GM10248 (cell line): ENCODE results near the gene KRT86.

Experiments used
- CTCF ChIA-PET: fragments of 300-600 bp; sonication (Branson Sonifier 250); formaldehyde crosslinking; extraction: SDS; loops from one replicate; lab custom pipeline; 2021; ENCODE audit warnings: antibody characterized with exemption; lab: Yijun Ruan, JAX
- POLR2A ChIA-PET: fragments of 350-650 bp; sonication (Branson Sonifier 250); formaldehyde crosslinking; extraction: SDS; loops from one replicate; lab custom pipeline; 2020; ENCODE audit warnings: antibody characterized with exemption; lab: Yijun Ruan, JAX
- DNase-seq: peaks from one replicate; pipeline ENCODE4 v3.0.0; 2012; ENCODE audit errors: extremely low spot score
- TF ChIP-seq, protein P1 (sequence below): IDR thresholded peaks from 2 replicates; pipeline ENCODE4 v1.5.1; 2012; ENCODE audit warnings: mild to moderate bottlenecking, low read depth; ENCODE audit errors: extremely low read depth, missing control alignments, control extremely low read depth

KRT86 gene

DNA sequence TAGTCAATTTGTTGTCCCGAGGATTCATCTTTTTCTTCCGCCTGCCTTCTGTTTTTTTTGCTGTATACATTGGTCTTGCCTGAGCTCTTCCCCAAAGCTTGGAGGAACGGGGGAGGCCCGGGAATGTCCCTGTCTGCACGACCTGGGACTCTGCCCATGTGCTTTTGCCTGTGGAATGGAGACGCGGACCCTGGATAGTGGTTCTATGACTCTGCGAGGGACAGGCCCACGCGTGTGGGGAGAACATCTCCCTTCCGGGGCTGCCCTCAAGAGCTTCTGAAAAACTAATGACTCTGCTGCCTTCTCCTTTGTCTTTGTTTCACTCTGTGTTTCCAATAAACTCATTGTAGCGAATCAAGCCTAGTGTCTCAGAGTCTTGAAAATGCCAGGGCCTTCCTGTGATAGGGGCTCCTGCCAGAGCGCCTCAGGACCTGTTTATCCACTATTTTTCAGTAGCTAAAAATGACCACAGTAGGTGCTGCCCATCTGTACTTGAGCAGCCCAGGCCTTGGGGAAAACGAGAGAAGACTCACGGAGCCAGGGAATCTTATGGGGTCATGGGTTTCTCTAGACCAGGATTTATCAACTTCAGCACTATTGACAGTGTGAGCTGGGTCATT is 34.5 kb downstream of the KRT86 start:
- ChIA-PET POLR2A (no interaction called here), CTCF (interaction anchor here (1.3 to 4.0 kb wide), 5 partner anchors 10 to 98 kb away, joined by 4 to 28 read pairs (median 18); no protein-coding TSS in a partner anchor)
- TF ChIP-seq, protein P1, sequence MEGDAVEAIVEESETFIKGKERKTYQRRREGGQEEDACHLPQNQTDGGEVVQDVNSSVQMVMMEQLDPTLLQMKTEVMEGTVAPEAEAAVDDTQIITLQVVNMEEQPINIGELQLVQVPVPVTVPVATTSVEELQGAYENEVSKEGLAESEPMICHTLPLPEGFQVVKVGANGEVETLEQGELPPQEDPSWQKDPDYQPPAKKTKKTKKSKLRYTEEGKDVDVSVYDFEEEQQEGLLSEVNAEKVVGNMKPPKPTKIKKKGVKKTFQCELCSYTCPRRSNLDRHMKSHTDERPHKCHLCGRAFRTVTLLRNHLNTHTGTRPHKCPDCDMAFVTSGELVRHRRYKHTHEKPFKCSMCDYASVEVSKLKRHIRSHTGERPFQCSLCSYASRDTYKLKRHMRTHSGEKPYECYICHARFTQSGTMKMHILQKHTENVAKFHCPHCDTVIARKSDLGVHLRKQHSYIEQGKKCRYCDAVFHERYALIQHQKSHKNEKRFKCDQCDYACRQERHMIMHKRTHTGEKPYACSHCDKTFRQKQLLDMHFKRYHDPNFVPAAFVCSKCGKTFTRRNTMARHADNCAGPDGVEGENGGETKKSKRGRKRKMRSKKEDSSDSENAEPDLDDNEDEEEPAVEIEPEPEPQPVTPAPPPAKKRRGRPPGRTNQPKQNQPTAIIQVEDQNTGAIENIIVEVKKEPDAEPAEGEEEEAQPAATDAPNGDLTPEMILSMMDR = no peak
- no peak for DNase-seq

- CTCF ChIA-PET = interaction anchor here (1.6 to 3.4 kb wide), 4 partner anchors 17 to 73 kb away, joined by 4 to 24 read pairs (median 14); no protein-coding TSS in a partner anchor
- DNase-seq = no peak
- POLR2A ChIA-PET = no interaction called here
- TF ChIP-seq, protein P1 = no peak
Measured at GRCh38 chr12:52310622-52311284, 36.3 kb downstream of the KRT86 start.

- CTCF ChIA-PET = interaction anchor here (2.0 to 3.4 kb wide), 3 partner anchors 16 to 73 kb away, joined by 5 to 24 read pairs (median 23); no protein-coding TSS in a partner anchor
- no peak for DNase-seq
- TF ChIP-seq, protein P1 = no peak
- POLR2A ChIA-PET = no interaction called here
Measured at GRCh38 chr12:52311285-52311648, 36.8 kb downstream of the KRT86 start.

DNA sequence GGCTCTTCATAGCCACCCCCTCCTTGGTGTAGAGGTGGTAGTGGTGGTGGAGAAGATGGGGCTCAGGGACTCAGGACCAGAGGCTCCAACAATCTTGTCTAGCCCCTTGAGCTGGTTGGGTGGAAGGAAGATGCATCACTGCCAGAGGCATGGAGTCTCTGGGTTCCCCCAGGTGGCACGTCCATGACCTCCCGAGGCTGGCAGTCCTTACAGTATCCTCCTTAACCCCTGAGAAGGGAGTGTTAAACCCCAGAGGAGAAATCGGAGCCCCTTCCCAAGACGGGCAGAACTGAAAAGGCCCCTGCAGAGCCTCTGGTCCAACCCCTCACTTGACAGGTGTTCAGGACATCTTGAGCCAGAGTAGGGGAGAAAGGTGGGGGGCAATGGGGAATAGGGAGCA is 37.6 kb downstream of the KRT86 start:
- POLR2A ChIA-PET = no interaction called here
- CTCF ChIA-PET = interaction anchor here (1.1 to 3.4 kb wide), 4 partner anchors 13 to 91 kb away, joined by 4 to 23 read pairs (median 6); no protein-coding TSS in a partner anchor
- TF ChIP-seq, protein P1 = no peak
- DNase-seq = no peak

- CTCF ChIA-PET = interaction anchor here (0.9 to 3.4 kb wide), 4 partner anchors 14 to 667 kb away, joined by 3 to 23 read pairs (median 6); no protein-coding TSS in a partner anchor
- POLR2A ChIA-PET = no interaction called here
- TF ChIP-seq, protein P1 = no peak
- DNase-seq = no peak
Measured at GRCh38 chr12:52313461-52313860, 39.0 kb downstream of the KRT86 start.

- ChIA-PET CTCF (interaction anchor here (1.8 to 3.4 kb wide), 2 partner anchors 13 to 35 kb away, joined by 8 to 23 read pairs; no protein-coding TSS in a partner anchor), POLR2A (no interaction called here)
- TF ChIP-seq, protein P1 = no peak
- DNase-seq = no peak
Measured at GRCh38 chr12:52313926-52314325, 39.5 kb downstream of the KRT86 start.
